Measurements from ENCODE around the gene KIF3C.
A peak's percentile ranks its signal among the peaks of the same experiment; 100 is the strongest.

The KIF3C gene

DNA sequence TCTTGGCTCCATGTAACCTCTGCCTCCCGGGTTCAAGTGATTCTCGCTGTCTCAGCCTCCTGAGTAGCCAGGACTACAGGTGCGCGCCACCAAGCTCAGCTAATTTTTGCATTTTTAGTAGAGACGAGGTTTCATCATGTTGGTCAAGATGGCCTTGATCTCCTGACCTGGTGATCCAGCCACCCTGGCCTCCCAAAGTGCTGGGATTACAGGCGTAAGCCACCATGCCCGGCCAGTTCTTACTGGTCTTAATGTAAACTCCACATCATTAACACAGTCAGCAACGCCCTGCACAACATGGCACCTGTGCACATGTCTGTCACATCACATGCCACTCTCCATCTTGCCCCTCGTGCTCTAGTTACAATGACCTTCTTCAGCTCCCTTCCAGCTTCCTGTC is 5.8 kb upstream of the KIF3C start:
- peaks cover 16% of the 10 kb centered on the region for H3K4me1 Mint-ChIP-seq (ENCODE audit: low read depth)
- no peak overlapping the region for H3K4me3 Mint-ChIP-seq
- no peaks in the 10 kb centered on the region for H3K9me3 Mint-ChIP-seq
- no peak overlapping the region for H3K27ac Mint-ChIP-seq
- intact Hi-C loops (cut with micrococcal nuclease) = no loop called here
- H3K27me3 Mint-ChIP-seq = no peaks in the 10 kb centered on the region
- H3K36me3 Mint-ChIP-seq (ENCODE audit: low read depth) = no peaks in the 10 kb centered on the region

DNA sequence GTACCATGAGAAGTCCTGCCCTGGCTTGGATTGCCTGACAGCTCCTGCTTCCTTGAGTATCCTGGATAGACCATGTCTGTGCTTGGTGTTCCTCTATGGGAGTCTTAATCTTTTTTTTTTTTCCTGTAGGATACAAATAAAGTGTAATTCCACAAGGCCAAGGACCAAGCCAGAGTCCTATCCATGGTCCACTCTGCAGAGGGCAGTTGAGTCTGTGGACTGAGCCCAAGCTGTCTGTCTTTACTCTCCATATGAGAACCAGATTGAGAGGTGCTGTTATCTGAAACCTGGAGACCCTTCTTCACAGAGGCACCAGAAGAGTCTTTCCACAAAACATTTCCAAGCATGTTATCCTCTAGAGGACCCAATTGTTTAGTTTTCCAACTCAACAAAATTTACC is 1.4 kb upstream of the KIF3C start:
- Mint-ChIP-seq H3K27me3 (peaks cover 5% of the 10 kb centered on the region), H3K9me3 (no peaks in the 10 kb centered on the region), H3K27ac (no peak overlapping the region), H3K4me1 (ENCODE audit: low read depth) (peaks cover 19% of the 10 kb centered on the region), H3K36me3 (ENCODE audit: low read depth) (peaks cover 6% of the 10 kb centered on the region), H3K4me3 (no peak overlapping the region)
- intact Hi-C loops (cut with micrococcal nuclease) = no loop called here

DNA sequence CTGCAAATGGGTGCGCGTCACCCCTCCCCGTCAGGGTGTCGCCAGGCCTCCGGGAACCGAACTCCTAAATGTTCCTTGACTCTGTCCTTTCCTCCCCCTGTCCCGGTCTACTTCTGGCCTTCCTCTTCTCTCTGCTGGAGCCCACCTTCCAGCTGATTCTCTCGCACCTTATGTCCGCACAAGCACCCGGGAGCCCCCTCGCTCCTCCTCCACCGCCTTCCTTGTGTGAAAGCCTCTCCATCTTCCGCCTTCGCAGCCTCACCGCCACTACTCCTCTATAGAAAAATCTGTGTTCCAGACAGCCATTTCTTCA is 627 bp upstream of the KIF3C start:
- Mint-ChIP-seq H3K4me3 (peak overlapping the region; percentile 64), H3K27me3 (peaks cover 5% of the 10 kb centered on the region), H3K4me1 (ENCODE audit: low read depth) (peaks cover 25% of the 10 kb centered on the region), H3K9me3 (no peaks in the 10 kb centered on the region), H3K36me3 (ENCODE audit: low read depth) (peaks cover 6% of the 10 kb centered on the region), H3K27ac (peak overlapping the region; percentile 40)
- intact Hi-C loops (cut with micrococcal nuclease) = no loop called here

DNA sequence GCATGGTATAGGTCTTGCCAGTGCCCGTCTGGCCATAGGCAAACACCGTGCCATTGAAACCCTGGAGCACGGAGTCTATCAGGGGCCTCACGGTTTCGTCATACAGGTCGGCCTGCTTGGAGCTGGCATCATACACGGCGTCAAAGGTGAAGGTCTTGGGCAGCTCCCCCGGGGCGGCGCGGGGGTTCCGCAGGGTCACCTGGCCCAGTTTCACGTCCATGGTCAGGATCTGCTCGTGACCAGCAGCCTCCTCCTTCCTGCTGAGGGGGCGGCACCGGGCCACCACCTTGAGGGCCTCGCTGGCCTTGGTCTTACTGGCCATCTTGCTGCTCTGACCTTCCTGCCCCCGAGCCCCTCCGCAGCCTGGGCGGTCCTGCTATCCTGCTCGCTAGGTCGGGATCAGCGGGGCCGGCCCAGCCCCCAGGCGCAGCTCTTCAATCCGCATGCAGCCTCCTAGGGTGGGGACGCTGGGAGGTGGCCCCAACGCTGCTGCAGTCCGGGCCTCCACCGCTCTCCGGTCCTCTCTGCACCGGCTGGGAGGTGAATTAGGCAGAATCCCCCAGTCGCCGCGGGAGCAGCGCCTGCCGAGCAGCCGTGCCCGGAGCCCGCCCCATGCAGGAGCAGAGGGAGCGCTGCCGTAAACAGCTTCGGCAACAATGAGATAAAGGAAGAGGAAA is 563 bp downstream of the KIF3C start:
- Mint-ChIP-seq H3K4me1 (ENCODE audit: low read depth) (peaks cover 33% of the 10 kb centered on the region), H3K36me3 (ENCODE audit: low read depth) (peaks cover 6% of the 10 kb centered on the region), H3K27ac (peak overlapping the region; percentile 67), H3K9me3 (no peaks in the 10 kb centered on the region), H3K27me3 (peaks cover 5% of the 10 kb centered on the region), H3K4me3 (peak overlapping the region; percentile 93)
- intact Hi-C loops (cut with micrococcal nuclease) = no loop called here

DNA sequence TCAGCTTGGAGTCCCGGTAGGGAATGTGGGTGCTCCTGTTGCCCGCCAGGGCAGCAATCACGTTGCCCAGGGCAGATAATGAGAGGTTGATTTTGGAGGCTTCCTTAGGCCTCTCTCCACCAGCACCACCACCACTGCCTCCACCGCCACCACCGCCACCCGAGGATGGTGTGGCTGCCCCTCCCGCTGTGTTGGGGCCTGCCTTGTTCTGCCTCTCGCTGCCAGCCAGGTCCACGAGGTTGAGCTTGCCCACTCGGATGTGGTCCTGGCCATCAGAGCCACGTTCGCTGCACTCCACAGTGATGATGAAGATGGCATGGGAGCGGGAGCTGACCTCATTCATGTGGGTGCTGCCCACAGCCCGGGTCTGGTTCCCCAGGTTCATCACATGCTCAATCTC is 1.3 kb downstream of the KIF3C start:
- intact Hi-C loops (cut with micrococcal nuclease) = no loop called here
- no peak overlapping the region for H3K4me3 Mint-ChIP-seq
- H3K36me3 Mint-ChIP-seq (ENCODE audit: low read depth) = peaks cover 6% of the 10 kb centered on the region
- peaks cover 33% of the 10 kb centered on the region for H3K4me1 Mint-ChIP-seq (ENCODE audit: low read depth)
- no peaks in the 10 kb centered on the region for H3K9me3 Mint-ChIP-seq
- H3K27me3 Mint-ChIP-seq = peaks cover 5% of the 10 kb centered on the region
- H3K27ac Mint-ChIP-seq = no peak overlapping the region

DNA sequence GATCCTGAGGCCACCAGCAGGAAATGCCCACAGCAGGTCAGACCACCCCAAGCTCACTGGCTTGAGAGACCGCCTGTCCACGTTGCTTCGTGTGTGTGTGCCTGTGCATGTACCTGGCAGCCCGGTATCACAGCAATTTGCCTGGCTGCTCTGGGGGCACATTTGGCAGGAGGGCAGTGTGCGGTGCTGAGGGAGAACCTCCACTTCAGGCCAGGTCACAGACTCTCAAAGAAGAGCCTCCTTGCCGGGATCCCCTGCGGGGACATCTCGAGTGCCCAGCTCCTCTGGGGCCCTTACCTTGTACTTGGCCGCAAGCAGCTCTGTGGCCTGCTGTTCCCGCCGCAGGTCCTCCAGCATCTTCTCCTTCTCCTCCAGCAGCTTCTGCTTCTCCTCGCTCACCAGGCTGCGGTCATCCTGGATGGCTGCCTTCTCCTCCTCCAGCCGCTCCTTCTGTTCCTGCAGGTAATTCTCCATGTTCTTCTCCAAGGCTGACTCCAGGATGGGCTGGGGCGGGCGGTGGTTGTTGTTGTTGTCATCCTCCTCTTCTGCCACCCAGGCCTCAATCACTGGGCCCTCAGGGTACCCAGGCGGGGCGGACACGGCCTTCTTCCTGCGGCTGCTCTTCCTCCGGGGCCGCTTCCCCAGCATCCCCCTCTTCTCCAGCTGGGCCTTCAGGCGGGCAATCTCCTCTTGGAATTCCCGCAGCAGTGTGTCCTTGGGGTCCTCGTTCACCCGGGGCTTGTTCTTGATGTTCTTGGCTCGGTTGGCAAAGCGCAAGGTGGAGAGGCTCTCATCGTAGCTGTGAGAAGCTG is 2.0 kb downstream of the KIF3C start:
- intact Hi-C loops (cut with micrococcal nuclease) = no loop called here
- Mint-ChIP-seq H3K27me3 (peaks cover 5% of the 10 kb centered on the region), H3K9me3 (no peaks in the 10 kb centered on the region), H3K27ac (no peak overlapping the region), H3K4me1 (ENCODE audit: low read depth) (peaks cover 33% of the 10 kb centered on the region), H3K36me3 (ENCODE audit: low read depth) (peaks cover 6% of the 10 kb centered on the region), H3K4me3 (no peak overlapping the region)

DNA sequence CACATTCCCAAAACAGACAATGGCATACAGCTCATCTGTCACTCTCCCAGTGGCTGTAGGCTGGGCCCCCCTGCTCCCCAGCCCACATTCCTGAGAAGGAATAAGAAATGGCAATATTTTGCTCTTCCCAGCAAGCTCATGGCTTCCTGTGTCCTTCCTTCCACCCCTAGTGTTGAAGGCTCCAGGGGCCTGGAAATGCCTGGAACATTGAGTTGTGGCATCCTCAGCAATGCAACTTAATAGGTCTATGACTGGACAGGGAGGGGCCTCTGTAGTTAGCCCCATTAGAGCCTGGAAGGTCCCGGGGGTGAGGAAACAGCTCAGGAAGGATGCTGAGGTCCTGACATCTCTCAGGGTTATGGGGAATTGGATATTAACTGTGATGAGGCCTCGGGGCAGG is 3.3 kb downstream of the KIF3C start:
- H3K4me3 Mint-ChIP-seq = no peak overlapping the region
- peaks cover 6% of the 10 kb centered on the region for H3K36me3 Mint-ChIP-seq (ENCODE audit: low read depth)
- H3K27ac Mint-ChIP-seq = no peak overlapping the region
- intact Hi-C loops (cut with micrococcal nuclease) = no loop called here
- H3K27me3 Mint-ChIP-seq = peaks cover 5% of the 10 kb centered on the region
- H3K9me3 Mint-ChIP-seq = no peaks in the 10 kb centered on the region
- peaks cover 33% of the 10 kb centered on the region for H3K4me1 Mint-ChIP-seq (ENCODE audit: low read depth)

DNA sequence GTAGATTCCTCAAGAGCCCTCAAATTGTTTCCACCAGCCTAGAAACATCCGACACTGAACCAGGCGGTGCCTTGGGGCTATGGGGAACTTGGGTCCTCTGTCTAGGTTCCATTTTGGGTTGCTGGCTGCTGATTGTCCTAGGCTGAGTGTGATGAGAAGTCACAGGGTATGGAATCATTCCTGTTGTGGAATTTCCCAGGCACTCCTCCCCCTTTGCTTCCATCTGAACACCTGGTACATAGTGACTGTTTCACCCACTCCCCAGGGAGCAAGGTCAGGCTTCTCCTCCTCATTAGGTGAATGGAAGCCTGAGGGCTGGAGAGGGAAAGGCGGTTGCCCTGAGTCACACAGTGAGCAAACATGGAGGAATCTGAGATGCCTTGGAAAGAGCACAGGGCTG is 4.5 kb downstream of the KIF3C start:
- Mint-ChIP-seq H3K9me3 (no peaks in the 10 kb centered on the region), H3K36me3 (ENCODE audit: low read depth) (peaks cover 6% of the 10 kb centered on the region), H3K4me3 (no peak overlapping the region), H3K4me1 (ENCODE audit: low read depth) (peaks cover 30% of the 10 kb centered on the region), H3K27ac (no peak overlapping the region), H3K27me3 (peaks cover 5% of the 10 kb centered on the region)
- intact Hi-C loops (cut with micrococcal nuclease) = no loop called here

DNA sequence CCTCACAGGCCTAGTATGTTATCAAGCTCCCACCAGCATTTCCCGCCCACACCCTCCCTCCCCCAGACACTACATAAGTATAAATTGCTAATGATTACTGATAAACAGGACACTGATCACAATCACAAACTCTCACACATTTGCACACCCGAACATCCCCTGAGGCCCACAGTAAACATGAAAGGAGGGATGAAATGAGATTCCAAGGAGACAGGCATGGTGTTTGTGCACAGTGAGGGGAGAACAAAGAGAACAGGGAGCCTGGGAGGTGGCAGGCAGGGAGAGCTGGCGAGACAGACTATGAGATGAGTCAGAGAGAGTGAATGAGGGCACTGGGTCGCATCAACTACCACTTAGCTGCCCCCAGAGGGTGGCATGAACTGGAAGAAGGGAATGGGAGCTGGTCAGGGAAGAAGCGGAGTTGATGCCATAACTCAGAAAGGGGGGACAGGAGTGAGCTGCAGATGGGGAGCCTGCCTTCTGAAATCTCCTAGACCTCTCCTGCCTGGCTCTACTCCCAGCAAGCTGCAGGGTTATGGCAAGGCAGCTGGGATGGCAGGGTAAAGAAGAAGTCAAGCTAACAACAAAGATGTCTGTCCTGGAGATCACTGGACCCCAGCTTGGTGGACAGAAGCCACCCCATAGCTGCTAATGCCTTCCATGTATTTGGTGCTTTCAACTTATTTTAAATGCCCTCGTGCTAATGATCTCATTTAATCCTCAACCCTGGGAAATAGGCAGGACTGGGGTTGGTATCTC is 5.1 kb downstream of the KIF3C start:
- Mint-ChIP-seq H3K27me3 (peaks cover 5% of the 10 kb centered on the region), H3K27ac (no peak overlapping the region), H3K4me1 (ENCODE audit: low read depth) (peaks cover 33% of the 10 kb centered on the region), H3K36me3 (ENCODE audit: low read depth) (peaks cover 4% of the 10 kb centered on the region), H3K9me3 (no peaks in the 10 kb centered on the region), H3K4me3 (no peak overlapping the region)
- intact Hi-C loops (cut with micrococcal nuclease) = no loop called here

DNA sequence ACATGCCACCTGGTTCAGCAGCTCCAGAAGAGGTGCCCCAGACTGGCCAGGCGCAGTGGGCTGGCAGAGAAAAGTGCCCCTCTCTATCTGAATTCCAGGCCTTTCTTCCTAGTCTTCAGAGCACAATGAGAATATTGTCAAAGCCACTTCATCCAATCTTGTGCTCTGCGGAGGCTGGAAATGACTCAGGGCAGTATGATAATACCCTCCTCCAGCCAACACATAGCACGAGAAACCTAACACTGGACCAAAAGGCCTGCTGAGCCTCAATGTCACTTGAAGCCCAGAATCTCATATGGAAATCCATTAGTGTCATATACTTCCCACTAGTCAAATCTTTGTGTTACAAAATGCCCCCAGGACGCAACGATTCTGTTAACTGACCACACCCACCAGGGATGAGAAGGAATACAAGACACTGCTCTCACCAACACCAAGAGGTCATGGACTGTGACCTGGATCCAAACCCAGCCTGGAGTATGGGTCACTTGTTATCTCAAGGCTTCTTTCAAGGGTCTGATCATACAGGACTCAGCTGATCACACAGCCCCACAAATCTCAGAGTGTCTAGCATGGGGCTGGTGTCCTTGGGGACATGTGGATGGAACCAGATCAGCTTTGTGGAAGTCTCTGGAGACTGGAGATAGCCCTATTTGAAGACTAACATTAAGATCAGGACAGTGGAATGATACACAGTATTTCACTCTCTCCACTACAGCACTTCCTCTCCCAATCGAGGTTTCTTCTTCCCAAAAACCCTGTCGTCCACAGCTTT is 10.1 kb downstream of the KIF3C start:
- H3K27ac Mint-ChIP-seq = no peak overlapping the region
- H3K4me1 Mint-ChIP-seq (ENCODE audit: low read depth) = peaks cover 17% of the 10 kb centered on the region
- H3K36me3 Mint-ChIP-seq (ENCODE audit: low read depth) = no peaks in the 10 kb centered on the region
- H3K27me3 Mint-ChIP-seq = no peaks in the 10 kb centered on the region
- no peak overlapping the region for H3K4me3 Mint-ChIP-seq
- H3K9me3 Mint-ChIP-seq = no peaks in the 10 kb centered on the region
- intact Hi-C loops (cut with micrococcal nuclease) = no loop called here

DNA sequence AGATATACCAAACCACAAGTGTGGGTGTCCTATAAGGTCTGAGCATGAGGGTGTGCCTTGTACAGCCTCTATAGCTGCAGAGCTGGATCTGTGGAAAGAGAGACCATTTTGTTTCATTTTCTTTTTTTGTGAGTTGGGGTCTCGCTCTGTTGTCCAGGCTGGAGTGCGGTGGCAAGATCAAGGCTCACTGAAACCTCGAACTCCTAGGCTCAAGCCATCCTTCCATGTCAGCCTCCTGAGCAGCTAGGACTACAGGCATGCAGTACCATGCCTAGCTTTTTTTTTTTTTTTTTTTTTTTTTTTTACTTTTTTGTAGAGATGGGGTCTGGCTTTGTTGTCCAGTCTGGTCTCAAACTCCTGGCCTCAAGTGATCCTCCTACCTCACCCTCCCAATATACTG is 10.7 kb downstream of the KIF3C start:
- intact Hi-C loops (cut with micrococcal nuclease) = no loop called here
- H3K9me3 Mint-ChIP-seq = no peaks in the 10 kb centered on the region
- H3K27ac Mint-ChIP-seq = no peak overlapping the region
- H3K4me3 Mint-ChIP-seq = no peak overlapping the region
- H3K27me3 Mint-ChIP-seq = no peaks in the 10 kb centered on the region
- no peaks in the 10 kb centered on the region for H3K36me3 Mint-ChIP-seq (ENCODE audit: low read depth)
- peaks cover 13% of the 10 kb centered on the region for H3K4me1 Mint-ChIP-seq (ENCODE audit: low read depth)

DNA sequence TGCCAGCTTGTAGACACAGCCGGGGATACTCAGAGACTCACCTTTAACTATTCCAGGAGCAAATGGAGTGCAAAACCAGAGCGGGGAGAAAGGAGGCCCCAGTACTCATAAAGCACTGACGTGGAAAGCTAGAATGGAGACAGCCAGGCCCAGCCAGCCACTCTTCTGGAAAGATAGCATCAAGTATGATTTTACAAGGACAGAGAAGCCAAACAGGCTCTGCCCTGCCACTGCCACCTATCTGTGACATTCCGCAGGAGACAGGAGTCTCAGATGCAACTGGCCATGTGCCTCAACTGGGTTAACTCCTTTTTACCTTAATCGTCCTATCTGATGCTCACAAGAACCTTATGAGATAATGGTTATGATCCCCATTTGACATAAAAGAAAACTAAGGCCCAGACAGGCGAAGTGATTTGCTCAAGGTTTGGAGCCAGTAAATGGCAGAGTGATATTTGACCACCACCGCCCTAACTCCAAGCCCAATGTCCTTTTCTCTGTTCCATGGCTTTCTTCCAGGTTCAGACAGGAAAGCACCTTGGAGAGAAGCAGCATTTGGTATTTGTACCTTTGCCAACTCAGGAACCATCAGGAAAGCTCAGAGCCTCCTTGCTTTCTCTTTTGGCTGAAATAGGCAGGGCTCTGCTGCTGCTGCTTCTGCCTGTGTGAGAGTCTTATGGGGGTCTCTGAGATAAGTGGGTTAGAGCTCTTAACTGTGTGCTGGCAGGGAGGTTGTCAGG is 15.6 kb downstream of the KIF3C start:
- no peaks in the 10 kb centered on the region for H3K36me3 Mint-ChIP-seq (ENCODE audit: low read depth)
- H3K4me3 Mint-ChIP-seq = no peak overlapping the region
- H3K27ac Mint-ChIP-seq = no peak overlapping the region
- H3K27me3 Mint-ChIP-seq = no peaks in the 10 kb centered on the region
- peaks cover 12% of the 10 kb centered on the region for H3K4me1 Mint-ChIP-seq (ENCODE audit: low read depth)
- H3K9me3 Mint-ChIP-seq = no peaks in the 10 kb centered on the region
- intact Hi-C loops (cut with micrococcal nuclease) = no loop called here

DNA sequence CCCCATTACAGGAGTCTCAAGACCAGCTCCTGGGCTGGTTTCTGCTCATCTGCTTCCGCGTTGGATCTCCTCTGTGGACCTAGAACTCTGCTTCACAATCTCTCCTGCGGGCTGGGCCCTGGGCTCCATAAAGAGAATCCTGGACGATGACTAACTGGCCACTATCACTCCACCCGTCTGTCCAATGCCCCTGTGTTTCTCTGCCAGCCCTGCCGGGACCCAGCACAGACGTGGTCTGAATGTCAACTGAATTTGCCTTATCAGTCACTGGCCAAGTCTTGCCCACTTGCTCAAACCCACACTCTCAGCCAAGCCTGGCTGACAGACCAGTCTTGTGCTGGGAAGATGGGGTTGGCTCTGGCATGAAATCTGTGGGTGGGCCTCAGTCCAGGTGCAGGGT is 17.4 kb downstream of the KIF3C start:
- H3K27me3 Mint-ChIP-seq = no peaks in the 10 kb centered on the region
- no peak overlapping the region for H3K27ac Mint-ChIP-seq
- no peak overlapping the region for H3K4me3 Mint-ChIP-seq
- peaks cover 25% of the 10 kb centered on the region for H3K4me1 Mint-ChIP-seq (ENCODE audit: low read depth)
- intact Hi-C loops (cut with micrococcal nuclease) = no loop called here
- no peaks in the 10 kb centered on the region for H3K36me3 Mint-ChIP-seq (ENCODE audit: low read depth)
- no peaks in the 10 kb centered on the region for H3K9me3 Mint-ChIP-seq

All from dendritic cell treated with granulocyte-macrophage colony-stimulating factor and Interleukin-4, amounts not matched to agents 40 ng/mL and 50 ng/mL, for 4 days (primary cell).